GM23338 (cell line): Measurements from ENCODE around the gene COL26A1. TPM values are rescaled to one million over a fixed set of nuclear protein-coding genes. Genes with fewer than 3 reads are reported as not detected.

Source experiments
- ATAC-seq: fragments of 200-7000 bp; cut with Tn5 transposase; 3 replicates; pipeline ENCODE4 v1.9.1; 2020
- DNase-seq: peaks from one replicate; pipeline ENCODE4 v3.0.0-alpha.2; 2015; ENCODE audit warnings: low spot score
- H2AFZ ChIP-seq: fragments of 200-600 bp; sonication (generic); 2 replicates; pipeline ENCODE4 v1.8.0; 2016; ENCODE audit warnings: antibody characterized with exemption, mild to moderate bottlenecking, moderate library complexity
- H3F3A ChIP-seq: fragments of 200-600 bp; sonication (generic); replicated peaks from 2 replicates; pipeline ENCODE4 v1.8.0; 2017; ENCODE audit warnings: antibody characterized with exemption, mixed run types, low read depth
- H3K27ac ChIP-seq: fragments of 200-600 bp; sonication (generic); 2 replicates; pipeline ENCODE4 v1.6.1; 2016; ENCODE audit warnings: low read depth
- H3K27me3 ChIP-seq: fragments of 200-600 bp; sonication (generic); 2 replicates; pipeline ENCODE4 v1.8.0; 2016; ENCODE audit warnings: mild to moderate bottlenecking, mixed run types, moderate library complexity; ENCODE audit not compliant: insufficient read depth
- H3K36me3 ChIP-seq: fragments of 200-600 bp; sonication (generic); 2 replicates; pipeline ENCODE4 v1.8.0; 2016; ENCODE audit warnings: mild to moderate bottlenecking; ENCODE audit not compliant: insufficient read depth
- H3K4me1 ChIP-seq: fragments of 200-600 bp; sonication (generic); 2 replicates; pipeline ENCODE4 v1.8.0; 2016; ENCODE audit warnings: mild to moderate bottlenecking, moderate library complexity; ENCODE audit not compliant: insufficient read depth
- H3K4me2 ChIP-seq: fragments of 200-600 bp; sonication (generic); 2 replicates; pipeline ENCODE4 v1.7.1; 2017; ENCODE audit warnings: mixed run types
- H3K4me3 ChIP-seq: fragments of 200-600 bp; sonication (generic); 2 replicates; pipeline ENCODE4 v1.6.1; 2016; ENCODE audit warnings: mixed run types
- H3K79me2 ChIP-seq: fragments of 200-600 bp; sonication (generic); replicated peaks from 2 replicates; pipeline ENCODE4 v1.8.0; 2017; ENCODE audit warnings: mild to moderate bottlenecking; ENCODE audit not compliant: insufficient read depth
- H3K9me2 ChIP-seq: fragments of 200-600 bp; sonication (generic); 2 replicates; pipeline ENCODE4 v1.8.0; 2017; ENCODE audit not compliant: insufficient read depth
- H4K20me1 ChIP-seq: fragments of 200-600 bp; sonication (generic); replicated peaks from 2 replicates; pipeline ENCODE4 v1.8.0; 2017; ENCODE audit warnings: mild to moderate bottlenecking; ENCODE audit not compliant: insufficient read depth
- H3K27ac Mint-ChIP-seq: 2 replicates; pipeline ENCODE4 v1.8.0; 2020; ENCODE audit warnings: inconsistent platforms, mild to moderate bottlenecking, moderate library complexity, mixed read lengths
- H3K27me3 Mint-ChIP-seq: 3 replicates; pipeline ENCODE4 v1.8.0; 2022; ENCODE audit warnings: low read depth, mild to moderate bottlenecking, moderate library complexity, mixed read lengths, inconsistent platforms; ENCODE audit not compliant: insufficient read depth, poor library complexity
- H3K36me3 Mint-ChIP-seq: 3 replicates; pipeline ENCODE4 v1.8.0; 2021; ENCODE audit warnings: low read depth, mild to moderate bottlenecking, inconsistent platforms, moderate library complexity, mixed read lengths
- H3K4me1 Mint-ChIP-seq: 3 replicates; pipeline ENCODE4 v1.8.0; 2020; ENCODE audit warnings: mild to moderate bottlenecking, inconsistent platforms, mixed read lengths
- H3K4me3 Mint-ChIP-seq: 3 replicates; pipeline ENCODE4 v1.8.0; 2021; ENCODE audit warnings: moderate library complexity, mild to moderate bottlenecking, inconsistent platforms, mixed read lengths
- H3K9me3 Mint-ChIP-seq: 3 replicates; pipeline ENCODE4 v1.8.0; 2020; ENCODE audit warnings: moderate library complexity, mild to moderate bottlenecking, inconsistent platforms, mixed read lengths
- CREB1 ChIP-seq: fragments of 250-450 bp; sonication (Bioruptor Pico); IDR thresholded peaks from 2 replicates; pipeline ENCODE4 v1.5.0; 2020; ENCODE audit warnings: low read depth, mild to moderate bottlenecking, moderate library complexity
- CTCF ChIP-seq, 2 experiments: fragments of 200-600 bp in 1 of 2; sonication (generic) in 1 of 2; conservative IDR thresholded peaks; 2 replicates each; pipeline versions ENCODE4 v1.5.1 to v1.6.1; 2016 to 2017; ENCODE audit warnings: antibody characterized with exemption in 2 of 2, low read depth in 2 of 2, mild to moderate bottlenecking in 2 of 2, moderate library complexity in 1 of 2
- ETS1 ChIP-seq: IDR thresholded peaks from 2 replicates; pipeline ENCODE4 v1.6.1; 2016; ENCODE audit warnings: antibody characterized with exemption
- EZH2phosphoT487 ChIP-seq: fragments of 200-600 bp; sonication (generic); IDR thresholded peaks from one replicate; pipeline ENCODE4 v1.8.1; 2018; ENCODE audit warnings: antibody characterized with exemption; ENCODE audit not compliant: unreplicated experiment
- POLR2AphosphoS5 ChIP-seq: IDR thresholded peaks from 2 replicates; pipeline ENCODE4 v1.6.1; 2016; ENCODE audit warnings: antibody characterized with exemption, low read depth
- STAT1 ChIP-seq: IDR thresholded peaks from one replicate; pipeline ENCODE4 v1.6.1; 2016; ENCODE audit warnings: antibody characterized with exemption; ENCODE audit not compliant: unreplicated experiment
- ZNF114 ChIP-seq: fragments of 250-450 bp; sonication (Bioruptor Pico); IDR thresholded peaks from 2 replicates; pipeline ENCODE4 v1.5.0; 2020; ENCODE audit warnings: mild to moderate bottlenecking, moderate library complexity
- ZNF462 ChIP-seq: fragments of 250-450 bp; sonication (Bioruptor Pico); IDR thresholded peaks from 2 replicates; pipeline ENCODE4 v1.5.0; 2020; ENCODE audit warnings: mild to moderate bottlenecking, moderate library complexity
- polyA plus RNA-seq: library from polyadenylated mRNA; unstranded; fragments of >200 nt; fragmentation: Nextera tagmentation; extraction: Ambion mirVana; gene quantifications from 2 replicates; pipeline ENCODE4 v1.2.1, GENCODE V29; 2016
- total RNA-seq: library from RNA; depleted of rRNA; stranded (reverse); fragments of >200 nt; shearing (Covaris generic); gene quantifications from 2 replicates; pipeline ENCODE4 v1.2.3, GENCODE V29; 2014

COL26A1 gene
- total and polyA plus RNA-seq, 2 experiments from 2014 or later, result 17.8 to 55.0 TPM

GRCh38 chr7:101596898-101597297 lies 234.2 kb downstream of the COL26A1 start (continued):
- no peak for TF ChIP-seq CTCF (conservative IDR thresholded peaks at IDR 0.05; ENCODE audit: low read depth in 2 of 2)

- H3K79me2 ChIP-seq, result no peaks in the 10 kb centered on the region
- no peaks in the 10 kb centered on the region for H3K4me1 ChIP-seq
- Mint-ChIP-seq H3K4me1 (no peaks in the 10 kb centered on the region), H3K36me3 (no peaks in the 10 kb centered on the region), H3K9me3 (no peaks in the 10 kb centered on the region), H3K27me3 (peaks cover 3% of the 10 kb centered on the region), H3K27ac (no peak overlapping the region), H3K4me3 (no peak overlapping the region)
- H3K27ac ChIP-seq, result no peak overlapping the region
- TF ChIP-seq ZNF114 (CRISPR knock-in tag), result no peak
- no peak for TF ChIP-seq ZNF462 (CRISPR knock-in tag)
- TF ChIP-seq ETS1, result no peak
- no peak for TF ChIP-seq STAT1
- no peak for TF ChIP-seq POLR2AphosphoS5
- TF ChIP-seq EZH2phosphoT487, result no peak
- no peak for TF ChIP-seq CREB1 (CRISPR knock-in tag)
- H3K36me3 ChIP-seq, result no peaks in the 10 kb centered on the region
- H3F3A ChIP-seq, result no peaks in the 10 kb centered on the region
- no peak for ATAC-seq
- no peaks in the 10 kb centered on the region for H4K20me1 ChIP-seq
- H3K4me3 ChIP-seq, result no peak overlapping the region
- DNase-seq, result no peak
- H3K4me2 ChIP-seq, result no peak overlapping the region
- no peaks in the 10 kb centered on the region for H3K9me2 ChIP-seq
- no peak overlapping the region for H2AFZ ChIP-seq
- H3K27me3 ChIP-seq, result no peaks in the 10 kb centered on the region
Measured at GRCh38 chr7:101597941-101598340, 235.3 kb downstream of the COL26A1 start.
